Measurements from ENCODE around the gene ZNF277. TPM values are rescaled to one million over a fixed set of nuclear protein-coding genes. Genes with fewer than 3 reads are reported as not detected.

The ZNF277 gene
- total and polyA plus RNA-seq, 10 of the 15 experiments (the other 5 are each of a cell fraction or from before 2014, with no cell fraction given): 10.6 to 33.9 (median 22.0) TPM

GRCh38 chr7:112162142-112162766 is 44.2 kb upstream of the ZNF277 start:
- ATAC-seq: no peak
- H3K4me3 ChIP-seq: no peak overlapping the region
- peak; percentile 18 for FAIRE-seq
- no peak overlapping the region for H2AFZ ChIP-seq (ENCODE audit: control insufficient read depth, low read depth, low read length)
- no peaks in the 10 kb centered on the region for H3K4me1 ChIP-seq (ENCODE audit: control insufficient read depth, insufficient read depth, low read length)
- no peaks in the 10 kb centered on the region for H4K20me1 ChIP-seq (ENCODE audit: control insufficient read depth, insufficient read depth)
- ChIA-PET SMC1A (ENCODE audit: uncharacterized antibody, unreplicated experiment) (interaction anchor here (0.6 kb wide), 1 partner anchor 423 kb away, joined by 3 read pairs; no protein-coding TSS in a partner anchor), POLR2A (no interaction called here), CTCF (no interaction called here), RAD21 (ENCODE audit: unreplicated experiment) (interaction anchor here (0.5 kb wide), 1 partner anchor 399 kb away, joined by 3 read pairs; no protein-coding TSS in a partner anchor)
- no peaks in the 10 kb centered on the region for H3K79me2 ChIP-seq (ENCODE audit: control insufficient read depth, insufficient read depth, low read length)
- H3K36me3 ChIP-seq (ENCODE audit: control insufficient read depth in 2 of 2, insufficient read depth in 2 of 2, low read length in 1 of 2): no peaks in the 10 kb centered on the region
- intact Hi-C loops (cut with micrococcal nuclease; ENCODE audit: unreplicated experiment) (no loop called here), in situ Hi-C loops (cut with MboI) (no loop called here)
- no TSS peak for BruUV-seq (replicated peaks)
- H3K9me3 ChIP-seq (replicated peaks; ENCODE audit: control insufficient read depth, insufficient read depth, low read length): no peaks in the 10 kb centered on the region
- no peak overlapping the region for H3K9ac ChIP-seq (ENCODE audit: control insufficient read depth, insufficient read depth, low read length)
- 93% methylated on average over 2 of the region's 2 CpGs for WGBS (ENCODE audit: insufficient coverage, insufficient replicate concordance, low lambda C conversion rate, missing lambda C conversion rate)
- no peak for DNase-seq (ENCODE audit: low read depth, low spot score)
- no peak for TF ChIP-seq PBX3 (IDR thresholded peaks at IDR 0.05; ENCODE audit: insufficient replicate concordance, low read depth, low read length)
- no peak for TF ChIP-seq IRF5 (IDR thresholded peaks at IDR 0.05; ENCODE audit: borderline replicate concordance)
- TF ChIP-seq POU2F2 (IDR thresholded peaks at IDR 0.05; ENCODE audit: borderline replicate concordance, low read depth, low read length): no peak
- no peak for TF ChIP-seq HDAC2 (IDR thresholded peaks at IDR 0.05)
- no peak for TF ChIP-seq STAT1 (conservative IDR thresholded peaks at IDR 0.05)
- no peak for TF ChIP-seq ZNF217 (IDR thresholded peaks at IDR 0.05)
- no peak for TF ChIP-seq TBL1XR1 (IDR thresholded peaks at IDR 0.05; ENCODE audit: low read depth, low read length)
- no peak for TF ChIP-seq POLR2A (IDR thresholded peaks at IDR 0.05; ENCODE audit: low read depth, low read length)
- TF ChIP-seq IRF4 (IDR thresholded peaks at IDR 0.05; ENCODE audit: low read depth, low read length): no peak
- no peak for TF ChIP-seq JUND (IDR thresholded peaks at IDR 0.05; ENCODE audit: low read depth, low read length)
- TF ChIP-seq NBN (IDR thresholded peaks at IDR 0.05): no peak
- TF ChIP-seq ZNF274 (IDR thresholded peaks at IDR 0.05; ENCODE audit: insufficient read depth, insufficient read length): no peak
- no peak for TF ChIP-seq NR2C1 (IDR thresholded peaks at IDR 0.05)
- no peak for TF ChIP-seq WRNIP1 (IDR thresholded peaks at IDR 0.05; ENCODE audit: borderline replicate concordance, low read depth, low read length)
- TF ChIP-seq MLLT1 (IDR thresholded peaks at IDR 0.05): no peak
- H3K27me3 ChIP-seq (replicated peaks in 1 of 2; ENCODE audit: control insufficient read depth in 2 of 2, insufficient read depth in 2 of 2, low read length in 1 of 2): no peaks in the 10 kb centered on the region
- no peak overlapping the region for H3K4me2 ChIP-seq (ENCODE audit: control insufficient read depth, insufficient read depth)
- no peak overlapping the region for H3K27ac ChIP-seq (ENCODE audit: control insufficient read depth, insufficient read depth)
